NCI-H128 (cell line): Measurements from ENCODE around the gene COL9A3.

ENCODE experiments used
- DNase-seq: peaks from one replicate; lab custom pipeline; 2025; ENCODE audit not compliant: unreplicated experiment; lab: John Stamatoyannopoulos, UW

COL9A3 gene

DNA sequence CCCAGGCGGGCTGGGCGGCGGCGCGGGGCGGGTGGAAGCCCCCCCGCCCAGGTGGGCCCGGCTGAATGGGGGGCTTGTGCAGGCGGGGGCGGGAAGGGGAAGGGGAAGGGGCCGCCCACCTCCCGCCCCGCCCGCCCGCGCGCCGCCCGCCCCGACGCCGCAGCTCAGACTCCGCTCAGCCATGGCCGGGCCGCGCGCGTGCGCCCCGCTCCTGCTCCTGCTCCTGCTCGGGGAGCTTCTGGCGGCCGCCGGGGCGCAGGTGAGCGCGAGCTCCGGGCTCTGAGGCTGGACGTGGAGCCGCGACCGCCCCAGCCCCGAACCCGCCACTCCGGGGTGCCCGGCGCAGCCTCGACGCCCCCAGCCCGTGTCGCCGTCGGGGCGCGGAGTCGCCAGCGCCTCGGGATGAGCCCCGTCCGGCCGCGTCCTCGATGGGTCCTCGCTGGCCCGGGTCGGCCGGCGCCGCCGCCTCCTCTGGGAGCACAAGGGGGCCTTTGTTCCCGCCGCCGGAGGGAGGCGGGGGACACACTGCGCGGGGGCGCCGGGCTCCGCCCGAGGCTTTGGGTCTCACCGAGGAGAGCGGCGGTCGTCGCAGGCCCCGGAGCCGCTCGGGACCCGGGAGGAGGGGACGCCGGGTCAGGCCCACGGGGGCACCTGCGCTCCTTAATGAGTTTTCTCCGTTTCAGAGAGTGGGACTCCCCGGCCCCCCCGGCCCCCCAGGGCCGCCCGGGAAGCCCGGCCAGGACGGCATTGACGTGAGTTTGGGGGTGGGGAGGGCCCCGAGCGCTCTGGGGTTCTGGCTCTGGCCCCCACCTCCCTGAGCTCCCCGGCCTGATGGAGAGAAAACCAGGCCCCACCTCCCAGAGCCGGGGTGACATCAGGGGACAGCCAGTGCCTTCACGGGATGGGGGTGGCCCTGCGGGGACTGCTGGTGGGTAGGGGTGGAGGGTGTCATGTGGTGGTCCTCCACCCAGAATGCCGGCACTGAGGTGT lies at the start of gene COL9A3:
COL9A3 (plus strand) TSS at position 167 of the 990 bp plus-strand sequence; CDS start at position 182, 15 bp downstream.
- DNase-seq, result no peak

DNA sequence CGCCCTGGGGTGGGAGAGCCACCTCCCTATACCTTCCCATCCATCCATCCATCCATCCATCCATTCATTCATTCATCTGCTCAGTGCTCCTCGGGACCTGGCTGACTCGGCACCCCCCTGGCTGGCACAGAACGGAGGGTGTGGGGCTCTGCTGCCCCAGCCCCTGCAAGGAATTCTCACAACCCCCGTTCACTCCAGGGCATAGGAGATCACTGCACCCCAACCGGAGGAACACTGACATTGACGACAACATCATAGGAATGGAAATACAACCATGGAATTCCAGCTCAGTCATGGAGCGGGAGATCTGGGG lies 48.7 kb upstream of the COL9A3 start:
- no peak for DNase-seq

DNA sequence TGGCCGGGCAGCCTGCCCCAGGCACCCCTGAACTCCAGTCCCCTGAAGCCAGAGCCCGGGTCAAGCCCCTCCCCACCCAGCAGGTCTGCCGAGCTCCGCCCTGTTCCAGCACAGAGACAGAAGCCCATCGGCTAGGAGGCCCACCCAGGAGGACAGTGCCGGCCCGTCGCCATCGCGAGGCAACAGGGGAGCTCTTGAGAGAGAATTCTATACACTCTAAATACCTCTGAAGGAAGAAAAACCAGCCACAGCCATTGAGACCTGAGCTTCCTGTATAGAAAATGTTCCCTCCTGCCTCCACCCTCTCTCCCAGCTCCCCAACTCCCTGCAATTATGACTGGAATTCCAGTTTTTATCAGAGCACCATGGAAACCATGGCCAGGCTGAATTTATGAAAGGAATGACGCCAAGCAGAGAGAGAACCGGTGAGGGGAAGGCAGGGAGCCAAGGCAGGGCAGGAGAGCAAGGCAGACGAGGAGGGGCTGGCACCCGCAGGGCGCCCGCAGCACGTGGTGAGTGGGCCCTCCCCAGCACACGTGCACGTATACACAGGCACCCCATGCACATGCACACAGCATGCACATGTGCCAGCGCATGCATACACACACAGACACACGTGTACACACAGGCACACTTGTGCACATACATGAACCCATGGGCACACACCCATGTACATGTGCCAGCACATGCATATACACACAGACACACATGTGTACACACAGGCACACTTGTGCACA lies 48.1 kb upstream of the COL9A3 start:
- no peak for DNase-seq

DNA sequence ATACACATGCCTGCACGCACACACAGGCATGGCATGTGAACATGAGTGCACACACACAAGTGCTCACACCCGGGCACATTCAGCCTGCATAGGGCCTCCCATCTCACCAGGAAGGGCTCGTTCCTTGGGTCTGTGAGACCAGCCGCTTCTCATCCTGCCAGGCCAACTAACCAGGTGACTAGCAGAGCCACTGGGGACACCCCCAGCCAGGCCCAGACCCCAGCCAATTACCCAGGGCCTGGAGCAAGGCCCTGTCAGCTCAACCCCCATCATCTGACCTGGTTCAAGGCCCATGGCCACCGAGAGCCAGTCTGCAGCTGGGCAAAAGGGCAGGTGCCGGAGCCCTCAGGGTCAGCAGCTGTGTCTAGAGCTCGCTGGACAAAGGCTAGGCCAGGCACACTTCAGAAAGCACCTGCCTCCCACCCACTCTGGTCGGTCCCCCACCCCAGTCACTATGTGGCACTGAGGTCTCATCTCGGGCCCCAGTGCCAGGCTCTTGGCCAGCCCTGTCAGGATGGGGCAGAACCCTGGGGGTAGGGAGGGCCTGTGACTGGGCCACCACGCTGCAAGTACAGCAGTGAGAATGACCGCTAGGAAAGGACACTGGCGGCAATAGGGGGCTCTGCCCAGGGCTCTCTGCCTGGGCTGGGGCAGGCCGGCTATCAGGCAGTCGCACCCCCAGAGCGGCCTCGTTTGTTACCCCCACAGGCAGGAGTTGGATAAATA lies 47.3 kb upstream of the COL9A3 start:
- no peak for DNase-seq

DNA sequence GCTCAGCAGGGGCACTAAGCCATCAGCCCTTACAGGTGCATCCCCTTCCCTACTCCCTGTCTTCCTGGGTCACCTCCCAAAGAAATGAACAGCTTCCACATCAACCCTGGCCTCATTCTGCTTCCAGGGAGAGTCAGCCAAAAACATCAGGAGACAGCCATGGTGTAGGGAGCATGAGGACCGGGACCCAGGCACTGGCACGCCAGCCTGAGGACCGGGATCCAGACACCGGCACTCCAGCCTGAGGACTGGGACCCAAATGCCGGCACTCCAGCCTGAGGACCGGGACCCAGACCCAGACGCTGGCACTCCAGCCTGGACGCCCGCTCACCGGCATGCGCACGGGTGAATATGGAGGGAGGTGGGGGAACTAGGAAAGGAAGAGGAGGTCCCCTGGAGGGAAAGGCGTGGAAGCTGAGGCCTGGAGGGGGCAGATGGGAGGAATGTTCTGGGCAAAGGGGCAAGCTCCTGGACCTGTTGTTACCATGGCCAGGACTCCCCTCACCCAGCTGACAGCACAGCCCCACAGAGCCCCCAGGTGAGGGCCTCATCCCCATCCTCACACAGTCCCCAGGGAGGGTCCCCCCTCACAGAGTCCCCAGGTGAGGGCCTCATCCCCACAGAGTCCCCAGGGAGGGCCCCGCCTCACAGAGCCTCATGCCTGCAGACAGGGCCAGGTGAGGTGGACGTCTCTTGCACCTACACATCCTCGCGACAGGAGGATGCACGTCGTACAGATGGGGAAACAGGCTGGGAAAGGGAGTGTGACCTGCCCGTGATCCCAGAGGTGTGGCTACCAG lies 46.5 kb upstream of the COL9A3 start:
- no peak for DNase-seq

DNA sequence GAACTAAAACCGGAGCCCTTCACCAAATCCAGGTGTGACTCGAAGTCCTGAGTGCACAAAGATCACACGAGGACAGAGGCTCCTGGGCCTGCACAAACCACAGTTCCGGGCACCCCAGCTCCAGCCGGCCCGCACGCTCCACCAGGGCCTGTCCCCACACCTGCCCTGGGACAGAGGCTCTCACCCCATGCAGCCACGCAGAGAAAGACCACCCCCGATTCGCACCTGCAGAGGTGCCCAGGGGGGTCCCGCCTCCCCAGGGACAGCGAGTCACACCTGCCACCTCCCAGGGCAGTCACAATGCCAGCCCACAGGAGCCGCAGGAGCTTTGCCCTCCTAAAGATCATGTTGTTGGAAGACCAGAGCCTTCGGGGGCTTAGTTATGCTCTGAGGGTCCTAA lies 45.9 kb upstream of the COL9A3 start:
- DNase-seq, result no peak

DNA sequence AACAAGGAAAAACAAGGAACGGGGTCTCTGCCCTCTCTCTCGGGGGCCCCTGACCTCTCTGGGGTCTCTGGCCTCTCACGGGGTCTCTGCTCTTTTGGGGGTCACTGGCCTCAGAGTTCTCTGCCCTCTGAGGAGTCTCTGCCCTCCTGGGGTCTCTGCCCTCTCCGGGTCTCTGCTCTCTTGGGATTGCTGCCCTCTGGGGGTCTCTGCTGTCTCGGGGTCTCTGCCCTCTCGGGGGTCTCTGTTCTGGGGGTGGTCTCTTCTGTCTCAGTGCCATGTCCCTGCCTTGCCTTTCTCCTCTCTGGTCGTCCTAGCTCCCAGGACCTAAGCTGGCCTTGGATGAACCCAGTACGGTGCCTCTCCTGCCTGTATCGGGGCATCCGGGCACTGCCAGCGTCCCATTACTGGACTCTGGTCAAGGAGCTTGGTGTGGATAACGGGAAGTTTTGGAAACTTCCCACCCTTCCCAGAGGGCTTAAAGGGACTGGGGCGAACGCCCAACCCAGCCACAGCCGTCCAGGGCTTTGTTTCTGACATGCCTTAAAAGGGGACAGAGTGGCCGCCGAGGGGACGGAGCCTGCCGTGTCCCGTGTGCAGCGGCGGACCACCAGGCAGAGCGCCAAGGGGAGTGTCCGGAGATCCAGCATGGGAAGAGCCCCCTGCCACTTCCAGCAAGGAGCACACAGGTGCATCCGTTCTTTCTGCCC lies 45.3 kb upstream of the COL9A3 start:
- no peak for DNase-seq

DNA sequence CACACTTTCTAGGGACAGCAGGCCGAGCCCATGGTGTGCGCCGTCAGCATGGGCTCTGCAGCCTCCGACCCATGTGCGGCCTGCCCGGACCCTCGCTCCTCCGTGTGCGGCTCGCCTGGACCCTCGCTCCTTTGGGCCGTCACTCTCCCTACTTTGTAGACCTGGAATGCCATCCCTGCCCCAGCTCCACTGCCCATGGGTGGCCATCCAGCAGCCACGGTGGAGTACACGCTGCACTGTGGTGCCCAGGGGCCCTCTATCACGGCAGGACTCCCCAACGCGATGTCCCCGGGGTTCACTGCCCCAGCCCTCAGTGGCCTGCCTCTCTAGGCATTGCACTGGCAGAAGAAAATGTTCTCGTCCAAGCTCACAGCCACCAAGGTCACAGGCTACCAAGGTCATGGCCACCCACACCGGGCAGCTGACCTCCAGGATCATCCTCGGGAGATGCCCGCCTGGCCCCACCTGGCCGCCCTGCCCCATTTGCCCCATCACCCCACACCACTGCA lies 44.7 kb upstream of the COL9A3 start:
- no peak for DNase-seq

DNA sequence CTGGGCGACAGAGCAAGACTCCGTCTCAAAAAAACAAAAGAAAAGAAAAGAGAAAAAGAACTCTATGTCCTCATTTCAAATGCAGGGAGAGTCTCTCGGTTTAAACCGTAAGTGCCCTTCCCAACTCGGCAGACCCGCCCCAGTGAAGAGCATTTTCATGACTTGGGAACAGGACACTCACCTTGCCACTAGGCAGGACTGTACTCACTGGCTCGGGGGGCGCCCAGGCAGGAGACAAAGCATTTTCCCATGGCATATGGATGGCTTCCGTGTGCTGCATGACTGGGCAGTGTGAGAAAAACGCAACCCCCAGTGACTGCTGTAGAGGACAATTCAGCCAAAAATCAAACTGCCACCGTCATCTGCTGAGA lies 44.2 kb upstream of the COL9A3 start:
- DNase-seq, result no peak

DNA sequence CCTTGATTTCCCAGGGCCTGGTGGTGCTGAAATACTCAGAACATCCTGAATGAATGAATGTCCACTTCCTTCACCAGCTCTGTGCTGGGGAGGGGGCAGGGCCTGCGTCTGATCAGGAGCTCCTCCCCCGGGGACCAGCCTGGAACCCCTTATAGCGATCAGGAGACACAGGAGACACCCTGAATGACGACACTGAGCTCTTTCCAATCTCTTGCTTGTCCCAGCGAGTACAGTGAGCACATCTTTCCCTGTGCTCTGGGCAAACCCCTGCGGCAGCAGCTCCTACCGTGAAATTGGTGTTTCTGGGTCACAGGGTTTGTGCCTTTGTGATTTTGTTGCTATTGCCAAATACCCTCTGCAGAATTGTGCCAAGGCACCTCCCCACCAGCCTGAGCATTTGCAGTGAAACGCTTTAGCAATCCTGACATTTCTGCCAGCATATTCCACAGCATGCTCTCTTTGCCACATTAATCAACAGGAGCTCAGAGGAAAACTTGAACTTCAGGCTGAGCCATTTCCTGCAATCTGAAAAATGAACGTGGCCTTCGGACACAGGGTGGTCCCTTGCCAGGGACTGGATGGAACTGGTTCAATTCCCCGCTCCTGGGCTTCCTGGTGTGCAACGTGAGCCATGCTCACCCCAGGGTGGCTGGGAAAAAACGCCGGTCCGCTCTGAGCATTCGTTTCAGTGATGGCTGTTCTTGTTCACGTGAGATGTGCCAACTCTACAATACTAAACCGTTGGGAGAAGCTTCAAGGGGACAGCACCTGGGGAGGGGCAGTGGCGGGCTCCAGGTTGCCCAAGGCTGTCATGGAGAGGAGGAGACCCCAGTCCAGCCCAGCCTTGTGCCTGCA lies 43.6 kb upstream of the COL9A3 start:
- no peak for DNase-seq

DNA sequence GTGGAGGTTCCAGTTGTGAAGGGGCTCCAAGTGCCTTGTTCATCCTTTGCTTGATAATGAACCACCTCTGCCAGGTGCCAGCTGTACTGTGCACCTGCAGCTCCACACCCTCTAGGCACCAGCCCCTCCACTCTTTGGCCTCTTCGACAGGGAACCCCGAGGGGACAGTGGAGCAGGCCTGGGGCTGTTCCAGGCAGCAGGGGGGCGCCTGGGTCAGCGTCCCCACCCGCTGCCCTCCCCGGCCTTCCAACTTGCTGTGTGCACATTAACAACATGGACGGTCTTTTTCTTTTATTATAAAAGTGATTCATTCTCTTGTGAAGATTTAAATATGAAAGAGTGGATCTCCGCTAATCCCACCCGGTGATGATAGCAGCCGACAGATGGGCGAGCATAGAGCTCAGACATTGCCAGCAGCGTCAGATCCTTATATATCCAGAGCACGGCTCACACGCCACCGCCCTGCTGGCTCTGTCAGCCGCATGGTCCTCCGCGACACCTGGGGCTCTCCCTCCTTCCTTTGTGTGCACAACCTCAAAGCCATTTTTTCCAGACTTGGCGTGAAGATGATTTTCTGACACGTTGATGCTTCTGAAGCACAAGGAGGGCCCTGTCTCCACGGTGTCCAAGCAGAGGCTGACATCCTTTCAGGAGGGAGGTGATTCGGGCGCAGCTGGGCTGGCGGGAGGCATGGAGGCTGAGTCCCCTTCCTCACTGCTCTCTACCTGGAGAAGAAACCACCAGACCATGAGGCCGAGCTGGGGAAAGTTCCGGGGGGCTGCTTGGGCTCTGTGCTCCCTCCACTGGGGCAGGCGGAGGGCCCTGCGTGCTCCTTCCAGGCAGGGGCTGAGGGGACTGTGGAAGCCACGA lies 42.8 kb upstream of the COL9A3 start:
- DNase-seq, result no peak

DNA sequence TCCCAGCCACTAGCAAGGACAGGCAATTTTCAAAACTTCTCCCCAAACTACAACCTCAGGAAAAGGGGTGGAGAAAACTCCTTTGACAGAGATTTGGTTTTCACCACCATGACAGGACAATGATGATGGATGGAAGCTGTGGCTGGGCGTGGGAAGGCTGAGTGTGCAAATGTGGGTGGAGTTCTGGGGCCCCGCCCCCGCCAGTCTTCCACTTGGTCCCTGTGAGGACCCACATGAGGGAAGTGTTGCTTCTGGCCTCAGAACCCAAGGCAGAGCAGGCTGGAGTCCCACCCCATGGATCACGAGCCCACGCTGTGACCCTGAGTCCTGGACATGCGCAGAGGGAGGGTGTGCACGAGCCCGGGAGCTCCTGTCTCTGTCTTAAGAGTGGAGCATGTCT lies 42.1 kb upstream of the COL9A3 start:
- DNase-seq, result no peak

DNA sequence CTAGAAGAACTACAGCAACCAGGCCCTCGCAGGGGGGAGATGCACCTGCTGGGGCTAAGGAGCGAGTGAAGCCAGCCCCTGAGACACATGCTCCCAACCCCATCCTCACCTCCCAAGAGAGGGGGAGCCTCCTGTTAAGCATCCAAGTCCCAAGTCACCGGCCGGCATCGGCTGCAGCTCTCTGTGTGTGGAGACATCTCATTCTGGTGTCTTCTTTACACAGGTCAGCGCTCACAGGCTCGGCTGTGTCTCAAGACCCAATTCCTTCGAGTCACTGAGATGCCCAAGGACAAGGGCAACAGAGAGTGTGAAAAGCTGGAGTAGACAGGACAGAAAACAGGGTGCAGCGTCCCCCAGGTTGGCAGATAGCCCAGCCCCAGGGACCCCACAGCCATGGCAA lies 41.6 kb upstream of the COL9A3 start:
- no peak for DNase-seq

DNA sequence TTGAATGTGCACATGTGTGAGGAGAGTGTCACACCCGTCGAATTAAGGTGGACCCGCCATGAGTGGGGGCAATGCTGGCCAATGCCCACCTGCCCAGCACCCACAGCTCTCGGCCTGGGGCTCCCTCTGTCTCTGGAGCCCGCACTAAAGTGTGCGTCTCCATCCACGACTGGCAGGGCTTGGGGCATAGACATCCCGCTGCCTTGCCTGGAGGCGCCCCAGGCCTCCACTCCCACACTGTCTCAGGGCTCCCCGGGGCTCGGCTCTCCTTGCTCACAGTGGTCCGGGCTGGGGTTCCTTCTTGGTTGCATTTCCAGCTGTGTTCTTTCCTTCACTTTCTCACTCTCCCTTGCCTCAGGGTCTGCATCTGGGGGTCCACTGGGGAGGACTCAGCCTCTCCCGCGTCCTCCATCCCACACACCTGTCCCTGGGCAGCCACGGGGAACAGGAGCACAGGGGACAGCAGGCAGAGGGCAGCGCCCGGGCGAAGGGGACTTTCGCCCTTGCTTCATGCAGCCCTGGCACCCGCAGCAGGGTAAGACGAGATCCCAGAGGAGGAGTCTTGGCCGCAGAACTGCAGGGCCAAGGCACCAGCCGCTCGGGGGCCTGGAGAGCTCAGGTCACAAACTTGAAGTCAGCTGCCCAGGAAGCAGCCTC lies 40.7 kb upstream of the COL9A3 start:
- no peak for DNase-seq

DNA sequence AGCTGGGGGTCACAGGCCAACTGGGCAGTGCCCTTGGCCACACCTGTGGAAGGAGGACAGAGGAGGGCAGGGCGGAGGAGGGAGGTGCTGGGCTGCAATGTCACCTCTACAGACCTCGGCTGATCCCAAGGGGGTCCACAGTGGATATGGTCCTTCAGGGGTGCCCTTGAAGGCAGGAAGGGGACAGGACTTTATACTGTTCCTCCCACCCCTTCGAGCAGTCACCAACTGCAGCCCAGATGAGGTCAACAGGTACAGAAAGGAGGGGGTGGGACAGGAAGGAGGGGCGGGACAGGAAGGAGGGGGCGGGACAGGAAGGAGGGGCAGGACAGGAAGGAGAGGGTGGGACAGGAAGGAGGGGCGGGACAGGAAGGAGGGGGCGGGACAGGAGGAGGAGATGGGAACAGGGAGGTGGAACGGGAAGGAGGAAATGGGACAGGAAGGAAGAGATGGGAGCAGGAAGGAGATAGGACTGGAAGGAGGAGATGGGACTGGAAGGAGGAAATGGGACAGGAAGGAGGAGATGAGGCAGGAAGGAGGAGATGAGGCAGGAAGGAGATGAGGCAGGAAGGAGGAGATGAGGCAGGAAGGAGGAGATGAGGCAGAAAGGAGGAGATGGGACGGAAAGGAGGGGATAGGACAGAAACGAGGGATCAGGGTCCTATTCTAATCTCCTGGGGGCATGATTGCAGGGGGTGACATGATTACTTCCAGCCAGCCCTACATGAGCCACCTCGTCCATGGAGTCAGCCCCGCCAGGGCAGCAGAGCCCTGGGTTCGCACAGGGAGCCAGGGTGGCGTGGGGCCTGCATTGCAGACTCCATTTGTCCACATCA lies 39.9 kb upstream of the COL9A3 start:
- DNase-seq, result no peak

DNA sequence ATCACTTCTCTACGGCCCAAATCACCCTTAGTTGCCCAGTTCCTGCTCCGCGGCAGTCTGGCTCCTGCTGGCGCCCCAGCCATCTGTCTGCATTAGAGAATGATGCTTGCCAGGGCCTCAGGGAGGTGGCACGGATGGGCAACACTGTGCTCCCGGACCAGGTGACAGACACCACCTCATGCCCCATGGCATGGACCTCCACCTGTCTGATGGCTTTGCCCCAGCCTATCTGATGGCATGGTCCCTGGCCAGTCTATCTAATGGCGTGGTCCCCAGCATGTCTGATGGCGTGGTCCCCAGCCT lies 39.4 kb upstream of the COL9A3 start:
- no peak for DNase-seq

DNA sequence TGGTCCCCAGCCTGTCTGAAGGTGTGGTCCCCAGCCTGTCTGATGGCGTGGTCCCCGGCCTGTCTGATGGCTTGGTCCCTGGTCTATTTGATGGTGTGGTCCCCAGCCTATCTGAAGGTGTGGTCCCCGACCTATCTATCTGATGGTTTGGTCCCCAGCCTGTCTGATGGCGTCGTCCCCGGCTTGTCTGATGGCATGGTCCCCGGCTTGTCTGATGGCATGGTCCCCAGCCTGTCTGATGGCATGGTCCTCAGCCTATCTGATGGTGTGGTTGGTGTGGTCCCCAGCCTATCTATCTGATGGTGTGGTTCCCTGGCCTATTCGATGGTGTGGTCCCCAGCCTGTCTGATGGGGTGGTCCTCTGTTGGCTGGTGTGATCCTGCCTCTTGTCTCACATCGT lies 38.8 kb upstream of the COL9A3 start:
- DNase-seq, result no peak
